ENCODE data around the gene PPP1R37.
A peak's percentile ranks its signal among the peaks of the same experiment; 100 is the strongest.

Gene PPP1R37

DNA sequence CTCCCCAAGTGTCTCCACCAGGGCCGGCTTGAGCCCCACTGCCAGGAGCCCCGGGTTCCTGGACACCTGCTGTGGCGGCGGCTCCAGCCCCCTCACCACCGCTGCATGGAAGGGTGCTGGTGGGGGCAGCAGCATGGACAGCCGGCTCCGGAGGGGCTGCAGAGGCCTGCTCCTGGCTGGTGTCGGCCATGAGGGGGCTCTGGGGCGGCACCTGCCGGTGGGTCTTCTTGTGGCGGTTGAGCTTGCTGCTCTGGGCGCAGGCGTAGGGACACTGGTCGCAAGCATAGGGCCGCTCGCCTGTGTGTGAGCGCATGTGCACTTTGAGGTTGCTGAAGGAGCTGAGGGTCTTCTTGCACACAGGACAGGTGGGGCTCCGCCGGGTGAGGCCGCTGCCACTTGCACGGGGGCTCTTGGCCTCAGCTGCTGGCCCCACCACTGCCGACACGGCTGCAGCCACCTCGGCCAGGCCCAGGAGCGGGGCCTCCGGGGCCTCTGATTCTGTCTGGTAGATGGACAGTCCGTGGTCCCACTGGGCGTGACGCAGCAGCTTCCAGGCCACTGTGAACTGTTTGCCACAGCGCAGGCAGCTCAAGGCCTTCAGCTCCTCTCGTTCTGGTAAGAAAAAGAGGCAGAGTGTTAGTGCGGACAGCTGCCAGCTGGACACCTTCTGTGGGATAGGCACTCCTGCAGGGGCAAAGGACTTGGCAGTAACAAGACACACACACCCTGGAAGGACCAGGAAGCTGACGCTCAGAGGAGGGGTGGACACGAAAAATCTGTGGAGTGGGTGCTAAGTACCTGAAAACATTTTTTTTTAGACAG lies 20.8 kb upstream of the PPP1R37 start:
- Histone ChIP-seq H2AFZ (ENCODE audit: low read depth) (no peak overlapping the region), H3K4me3 (IDR thresholded peaks at IDR 0.05; ENCODE audit: insufficient read depth, low read depth, low read length) (no peak overlapping the region), H3K4me2 (no peak overlapping the region), H3K27me3 (ENCODE audit: insufficient read depth, low read depth) (no peaks in the 10 kb centered on the region), H3K9ac (no peak overlapping the region), H3K27ac (no peak overlapping the region), H3K79me2 (ENCODE audit: insufficient read depth, low read depth) (peaks cover 41% of the 10 kb centered on the region; the same call in 1 of the 2 replicates), H4K20me1 (ENCODE audit: insufficient read depth) (no peaks in the 10 kb centered on the region), H3K36me3 (ENCODE audit: insufficient read depth) (peaks cover 6% of the 10 kb centered on the region; the same call in 1 of the 2 replicates), H3K4me1 (ENCODE audit: low read depth, poor library complexity, severe bottlenecking) (peaks cover 27% of the 10 kb centered on the region)
- TF ChIP-seq CTCF (conservative IDR thresholded peaks at IDR 0.05; ENCODE audit: low read depth, low read length) = no peak

DNA sequence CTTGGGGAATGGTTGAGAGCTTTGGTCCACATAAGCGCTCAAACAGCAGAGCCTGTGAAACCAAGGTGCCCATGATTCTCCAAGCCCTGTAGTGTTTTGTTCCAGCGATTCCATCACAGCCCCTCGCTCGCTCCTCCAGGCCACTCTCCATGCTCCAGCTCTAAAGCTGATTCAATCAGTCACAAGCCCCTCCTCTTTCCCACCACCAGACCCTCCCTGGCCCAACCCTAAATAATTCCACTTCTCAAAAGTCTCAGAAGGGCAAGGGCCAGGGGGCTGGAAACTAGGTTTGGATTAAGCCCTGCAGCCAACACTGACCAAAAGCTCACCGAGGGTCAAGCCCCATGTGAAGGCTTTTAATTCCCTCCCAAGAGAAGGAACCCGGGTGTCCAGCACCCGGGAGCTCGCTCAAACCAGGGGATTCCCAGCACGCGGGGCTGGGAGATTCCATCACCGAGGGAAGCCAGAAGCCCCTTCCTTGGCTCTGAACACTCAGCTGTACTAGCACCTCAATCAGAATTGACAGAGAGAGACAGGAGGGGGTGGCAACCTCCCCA lies 18.2 kb upstream of the PPP1R37 start:
- peaks cover 44% of the 10 kb centered on the region for H3K4me1 ChIP-seq (ENCODE audit: low read depth, poor library complexity, severe bottlenecking)
- no peak for TF ChIP-seq CTCF (conservative IDR thresholded peaks at IDR 0.05; ENCODE audit: low read depth, low read length)
- peak overlapping the region; percentile 54 for H3K27ac ChIP-seq
- peak overlapping the region; percentile 90 for H3K4me2 ChIP-seq
- peak overlapping the region; percentile 25; the same call in 1 of the 2 replicates for H3K9ac ChIP-seq
- no peak overlapping the region for H3K4me3 ChIP-seq (IDR thresholded peaks at IDR 0.05; ENCODE audit: insufficient read depth, low read depth, low read length)
- H3K27me3 ChIP-seq (ENCODE audit: insufficient read depth, low read depth) = no peaks in the 10 kb centered on the region
- H3K36me3 ChIP-seq (ENCODE audit: insufficient read depth) = peaks cover 6% of the 10 kb centered on the region; the same call in 1 of the 2 replicates
- H2AFZ ChIP-seq (ENCODE audit: low read depth) = no peak overlapping the region
- no peaks in the 10 kb centered on the region for H4K20me1 ChIP-seq (ENCODE audit: insufficient read depth)
- H3K79me2 ChIP-seq (ENCODE audit: insufficient read depth, low read depth) = peaks cover 54% of the 10 kb centered on the region

DNA sequence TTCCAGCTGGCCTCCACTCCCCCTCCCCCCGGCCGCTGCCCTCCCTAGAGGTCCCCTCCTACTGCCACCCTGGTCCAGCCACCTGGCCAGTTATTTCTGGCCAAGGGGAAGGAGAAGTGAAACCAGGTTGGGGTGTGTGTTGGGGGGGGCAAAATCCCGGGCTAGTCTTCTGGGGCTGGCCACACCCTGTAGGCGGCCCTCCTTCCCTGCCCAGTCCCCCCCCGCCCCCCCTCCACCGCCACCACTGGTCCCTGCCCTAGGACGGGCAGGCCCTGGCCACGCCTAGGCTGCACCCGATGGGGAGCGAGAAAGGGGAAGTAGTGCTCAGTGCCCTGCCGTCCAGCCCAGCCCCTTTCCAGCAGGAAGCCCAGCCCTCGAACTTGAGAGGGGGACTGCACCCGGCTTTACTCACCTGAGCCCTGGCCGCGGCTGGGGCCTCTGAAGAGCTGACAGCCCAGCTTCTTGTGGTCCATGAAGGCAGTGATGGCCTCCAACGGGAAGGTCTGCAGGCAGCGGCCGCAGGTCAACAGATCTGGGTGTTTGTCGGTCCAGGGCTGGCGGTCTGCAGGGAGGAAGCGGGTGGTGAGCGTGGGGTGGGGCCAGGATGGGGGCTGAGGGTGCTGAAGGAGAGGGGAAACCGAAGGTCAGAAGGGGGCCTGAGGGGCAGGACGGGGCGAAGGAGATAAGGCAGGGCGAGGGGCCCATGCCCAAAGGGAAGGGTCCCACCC lies 17.5 kb upstream of the PPP1R37 start:
- peaks cover 60% of the 10 kb centered on the region for H3K79me2 ChIP-seq (ENCODE audit: insufficient read depth, low read depth)
- H3K4me3 ChIP-seq (IDR thresholded peaks at IDR 0.05; ENCODE audit: insufficient read depth, low read depth, low read length) = no peak overlapping the region
- TF ChIP-seq CTCF (conservative IDR thresholded peaks at IDR 0.05; ENCODE audit: low read depth, low read length) = no peak
- peak overlapping the region; percentile 62 for H3K9ac ChIP-seq
- peak overlapping the region; percentile 59; the same call in 1 of the 2 replicates for H2AFZ ChIP-seq (ENCODE audit: low read depth)
- peak overlapping the region; percentile 97 for H3K4me2 ChIP-seq
- H3K27ac ChIP-seq = peak overlapping the region; percentile 59
- H3K27me3 ChIP-seq (ENCODE audit: insufficient read depth, low read depth) = no peaks in the 10 kb centered on the region
- no peaks in the 10 kb centered on the region for H4K20me1 ChIP-seq (ENCODE audit: insufficient read depth)
- peaks cover 49% of the 10 kb centered on the region for H3K4me1 ChIP-seq (ENCODE audit: low read depth, poor library complexity, severe bottlenecking)
- peaks cover 6% of the 10 kb centered on the region; the same call in 1 of the 2 replicates for H3K36me3 ChIP-seq (ENCODE audit: insufficient read depth)

- Histone ChIP-seq H2AFZ (ENCODE audit: low read depth) (peak within 1 kb of the TSS; percentile 59), H3K36me3 (ENCODE audit: insufficient read depth) (peaks cover 6% of the 10 kb centered on the region; the same call in 1 of the 2 replicates), H4K20me1 (ENCODE audit: insufficient read depth) (no peaks in the 10 kb centered on the region), H3K4me1 (ENCODE audit: low read depth, poor library complexity, severe bottlenecking) (peaks cover 57% of the 10 kb centered on the region), H3K27ac (peak within 1 kb of the TSS; percentile 59), H3K4me3 (IDR thresholded peaks at IDR 0.05; ENCODE audit: insufficient read depth, low read depth, low read length) (no peak within 1 kb of the TSS), H3K4me2 (peak within 1 kb of the TSS; percentile 97), H3K27me3 (ENCODE audit: insufficient read depth, low read depth) (no peaks in the 10 kb centered on the region), H3K9ac (peak within 1 kb of the TSS; percentile 62), H3K79me2 (ENCODE audit: insufficient read depth, low read depth) (peaks cover 68% of the 10 kb centered on the region)
- TF ChIP-seq CTCF (conservative IDR thresholded peaks at IDR 0.05; ENCODE audit: low read depth, low read length) = no peak
Observed at GRCh38 chr19:45076029-45076850, 16.7 kb upstream of the PPP1R37 start, which contains the start of gene ZNF296. TSS of gene ZNF296 (minus strand) at chr19:45076478. CDS start at chr19:45076373, 105 bp downstream.

Measured in KMS-11 (cell line).